Measurements from ENCODE around the gene ANGPTL3.

- TF ChIP-seq USF2 (IDR thresholded peaks at IDR 0.05; ENCODE audit: borderline replicate concordance, low read depth, low read length) (no peak), EZH2phosphoT487 (IDR thresholded peaks at IDR 0.05; ENCODE audit: borderline replicate concordance, low read depth) (no peak), PBX3 (IDR thresholded peaks at IDR 0.05) (no peak), TCF12 (IDR thresholded peaks at IDR 0.05) (no peak), CTCF (IDR thresholded peaks at IDR 0.05) (no peak)
Observed at GRCh38 chr1:62573675-62574074, 23.6 kb upstream of the ANGPTL3 start.

Measured in SK-N-SH (cell line).